ENCODE results near the gene RNF114. TPM values are rescaled to one million over a fixed set of nuclear protein-coding genes. Genes with fewer than 3 reads are reported as not detected.

Gene RNF114
- polyA plus RNA-seq, 1 of the 3 experiments (the other 2 are of a cell fraction) = 55.0 TPM

DNA sequence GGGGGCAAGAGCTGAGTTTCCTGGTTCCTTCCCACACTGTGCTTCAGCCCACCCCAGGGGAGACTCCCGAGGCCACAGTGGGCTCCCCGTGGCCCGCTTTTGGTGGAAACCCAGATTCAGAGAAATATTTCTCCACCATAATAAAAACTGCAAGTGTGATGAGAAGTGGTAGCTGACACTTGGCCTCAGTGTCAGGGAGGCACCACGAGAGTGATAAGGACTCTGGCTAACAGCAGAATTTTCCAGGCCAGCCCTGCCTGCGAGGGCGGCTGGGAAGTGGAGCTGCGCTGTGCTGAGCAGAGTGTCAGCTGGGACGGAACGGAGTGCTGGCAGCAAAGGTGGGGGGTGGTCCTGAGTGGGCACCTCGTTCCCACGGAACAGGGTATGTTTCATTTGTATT, 43.4 kb upstream of the RNF114 start:
- no peaks in the 10 kb centered on the region for H3K9me2 ChIP-seq
- H3F3A ChIP-seq (replicated peaks; ENCODE audit: insufficient read depth) = peaks cover 5% of the 10 kb centered on the region
- H3K4me1 ChIP-seq (ENCODE audit: control insufficient read depth in 1 of 2, insufficient read depth in 2 of 2, low read depth in 1 of 2, low read length in 1 of 2) = peaks cover 0 to 8% of the 10 kb centered on the region in 2 experiments; a peak in 1 of 4 replicates
- no peak overlapping the region for H3K4me2 ChIP-seq
- no peaks in the 10 kb centered on the region for H3K27me3 ChIP-seq (ENCODE audit: insufficient read depth)
- DNase-seq = no peak
- H3K27ac ChIP-seq (ENCODE audit: low read depth in 2 of 2, low read length in 1 of 2) = no peak overlapping the region
- no peak overlapping the region for H2AFZ ChIP-seq (ENCODE audit: low read depth)
- 0 out of 2 replicates have a peak, but pooled peaks cover 5% of the 10 kb centered on the region for H4K20me1 ChIP-seq (ENCODE audit: insufficient read depth)
- no peak overlapping the region for H3K9ac ChIP-seq
- no peaks in the 10 kb centered on the region for H3K9me3 ChIP-seq
- CTCF ChIA-PET = interaction anchor here (1.1 to 9.6 kb wide), 6 partner anchors 47 to 352 kb away, joined by 3 to 131 read pairs (median 5); no protein-coding TSS in a partner anchor
- no peaks in the 10 kb centered on the region for H3K79me2 ChIP-seq (ENCODE audit: insufficient read depth)
- H3K4me3 ChIP-seq (ENCODE audit: low read depth in 2 of 2, low read length in 1 of 2) = no peak overlapping the region
- no peak for TF ChIP-seq CHD2 (IDR thresholded peaks at IDR 0.05; ENCODE audit: low read length, partially characterized antibody)
- TF ChIP-seq GATA2 (CRISPR knock-in tag; IDR thresholded peaks at IDR 0.05) = no peak
- no peak for TF ChIP-seq EP300 (IDR thresholded peaks at IDR 0.05; ENCODE audit: borderline replicate concordance in 1 of 2, low read depth in 1 of 2, low read length in 1 of 2)
- TF ChIP-seq, protein P1, sequence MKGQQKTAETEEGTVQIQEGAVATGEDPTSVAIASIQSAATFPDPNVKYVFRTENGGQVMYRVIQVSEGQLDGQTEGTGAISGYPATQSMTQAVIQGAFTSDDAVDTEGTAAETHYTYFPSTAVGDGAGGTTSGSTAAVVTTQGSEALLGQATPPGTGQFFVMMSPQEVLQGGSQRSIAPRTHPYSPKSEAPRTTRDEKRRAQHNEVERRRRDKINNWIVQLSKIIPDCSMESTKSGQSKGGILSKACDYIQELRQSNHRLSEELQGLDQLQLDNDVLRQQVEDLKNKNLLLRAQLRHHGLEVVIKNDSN (IDR thresholded peaks at IDR 0.05; ENCODE audit: borderline replicate concordance, low read depth) = no peak
- TF ChIP-seq, protein P2, sequence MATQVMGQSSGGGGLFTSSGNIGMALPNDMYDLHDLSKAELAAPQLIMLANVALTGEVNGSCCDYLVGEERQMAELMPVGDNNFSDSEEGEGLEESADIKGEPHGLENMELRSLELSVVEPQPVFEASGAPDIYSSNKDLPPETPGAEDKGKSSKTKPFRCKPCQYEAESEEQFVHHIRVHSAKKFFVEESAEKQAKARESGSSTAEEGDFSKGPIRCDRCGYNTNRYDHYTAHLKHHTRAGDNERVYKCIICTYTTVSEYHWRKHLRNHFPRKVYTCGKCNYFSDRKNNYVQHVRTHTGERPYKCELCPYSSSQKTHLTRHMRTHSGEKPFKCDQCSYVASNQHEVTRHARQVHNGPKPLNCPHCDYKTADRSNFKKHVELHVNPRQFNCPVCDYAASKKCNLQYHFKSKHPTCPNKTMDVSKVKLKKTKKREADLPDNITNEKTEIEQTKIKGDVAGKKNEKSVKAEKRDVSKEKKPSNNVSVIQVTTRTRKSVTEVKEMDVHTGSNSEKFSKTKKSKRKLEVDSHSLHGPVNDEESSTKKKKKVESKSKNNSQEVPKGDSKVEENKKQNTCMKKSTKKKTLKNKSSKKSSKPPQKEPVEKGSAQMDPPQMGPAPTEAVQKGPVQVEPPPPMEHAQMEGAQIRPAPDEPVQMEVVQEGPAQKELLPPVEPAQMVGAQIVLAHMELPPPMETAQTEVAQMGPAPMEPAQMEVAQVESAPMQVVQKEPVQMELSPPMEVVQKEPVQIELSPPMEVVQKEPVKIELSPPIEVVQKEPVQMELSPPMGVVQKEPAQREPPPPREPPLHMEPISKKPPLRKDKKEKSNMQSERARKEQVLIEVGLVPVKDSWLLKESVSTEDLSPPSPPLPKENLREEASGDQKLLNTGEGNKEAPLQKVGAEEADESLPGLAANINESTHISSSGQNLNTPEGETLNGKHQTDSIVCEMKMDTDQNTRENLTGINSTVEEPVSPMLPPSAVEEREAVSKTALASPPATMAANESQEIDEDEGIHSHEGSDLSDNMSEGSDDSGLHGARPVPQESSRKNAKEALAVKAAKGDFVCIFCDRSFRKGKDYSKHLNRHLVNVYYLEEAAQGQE (IDR thresholded peaks at IDR 0.05; ENCODE audit: low read depth, low read length) = no peak
- TF ChIP-seq FOXM1 (IDR thresholded peaks at IDR 0.05; ENCODE audit: low read depth) = no peak
- no peak for TF ChIP-seq RCOR1 (IDR thresholded peaks at IDR 0.05; ENCODE audit: low read length)
- TF ChIP-seq, protein P3, sequence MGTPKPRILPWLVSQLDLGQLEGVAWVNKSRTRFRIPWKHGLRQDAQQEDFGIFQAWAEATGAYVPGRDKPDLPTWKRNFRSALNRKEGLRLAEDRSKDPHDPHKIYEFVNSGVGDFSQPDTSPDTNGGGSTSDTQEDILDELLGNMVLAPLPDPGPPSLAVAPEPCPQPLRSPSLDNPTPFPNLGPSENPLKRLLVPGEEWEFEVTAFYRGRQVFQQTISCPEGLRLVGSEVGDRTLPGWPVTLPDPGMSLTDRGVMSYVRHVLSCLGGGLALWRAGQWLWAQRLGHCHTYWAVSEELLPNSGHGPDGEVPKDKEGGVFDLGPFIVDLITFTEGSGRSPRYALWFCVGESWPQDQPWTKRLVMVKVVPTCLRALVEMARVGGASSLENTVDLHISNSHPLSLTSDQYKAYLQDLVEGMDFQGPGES (IDR thresholded peaks at IDR 0.05; ENCODE audit: low read depth, low read length) = no peak
- no peak for TF ChIP-seq NRF1 (IDR thresholded peaks at IDR 0.05; ENCODE audit: low read depth, low read length)
- TF ChIP-seq JUND (IDR thresholded peaks at IDR 0.05) = no peak
- TF ChIP-seq MXI1 (IDR thresholded peaks at IDR 0.05; ENCODE audit: low read depth, low read length) = no peak
- TF ChIP-seq SMC3 (IDR thresholded peaks at IDR 0.05; ENCODE audit: low read depth, low read length) = no peak
- TF ChIP-seq, protein P4, sequence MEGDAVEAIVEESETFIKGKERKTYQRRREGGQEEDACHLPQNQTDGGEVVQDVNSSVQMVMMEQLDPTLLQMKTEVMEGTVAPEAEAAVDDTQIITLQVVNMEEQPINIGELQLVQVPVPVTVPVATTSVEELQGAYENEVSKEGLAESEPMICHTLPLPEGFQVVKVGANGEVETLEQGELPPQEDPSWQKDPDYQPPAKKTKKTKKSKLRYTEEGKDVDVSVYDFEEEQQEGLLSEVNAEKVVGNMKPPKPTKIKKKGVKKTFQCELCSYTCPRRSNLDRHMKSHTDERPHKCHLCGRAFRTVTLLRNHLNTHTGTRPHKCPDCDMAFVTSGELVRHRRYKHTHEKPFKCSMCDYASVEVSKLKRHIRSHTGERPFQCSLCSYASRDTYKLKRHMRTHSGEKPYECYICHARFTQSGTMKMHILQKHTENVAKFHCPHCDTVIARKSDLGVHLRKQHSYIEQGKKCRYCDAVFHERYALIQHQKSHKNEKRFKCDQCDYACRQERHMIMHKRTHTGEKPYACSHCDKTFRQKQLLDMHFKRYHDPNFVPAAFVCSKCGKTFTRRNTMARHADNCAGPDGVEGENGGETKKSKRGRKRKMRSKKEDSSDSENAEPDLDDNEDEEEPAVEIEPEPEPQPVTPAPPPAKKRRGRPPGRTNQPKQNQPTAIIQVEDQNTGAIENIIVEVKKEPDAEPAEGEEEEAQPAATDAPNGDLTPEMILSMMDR (IDR thresholded peaks at IDR 0.05) = no peak
- TF ChIP-seq TCF12 (IDR thresholded peaks at IDR 0.05) = no peak
- TF ChIP-seq POLR2AphosphoS5 (IDR thresholded peaks at IDR 0.05; ENCODE audit: low read depth, low read length) = no peak
- peaks cover 0 to 3% of the 10 kb centered on the region in 2 experiments for H3K36me3 ChIP-seq (replicated peaks in 1 of 2; ENCODE audit: control insufficient read depth in 1 of 2, insufficient read depth in 2 of 2, low read length in 1 of 2)
- POLR2A ChIA-PET = no interaction called here
- WGBS (ENCODE audit: low lambda C conversion rate) = 94% methylated on average over 8 of the region's 11 CpGs
